Uterus (tissue), 4 donors: Measurements from ENCODE around the gene CWF19L1. TPM values are rescaled to one million over a fixed set of nuclear protein-coding genes. Genes with fewer than 3 reads are reported as not detected.

ENCODE experiments used
- small RNA-seq: library from RNA; depleted of rRNA; stranded (forward); fragments of <200 nt; gene quantifications from one replicate; pipeline ENCODE3, GENCODE V24; 2016
- total RNA-seq, 4 donors: library from RNA; depleted of rRNA in 3 of 4; stranded (reverse); fragments of >200 nt in 3 of 4; gene quantifications; one replicate each; pipeline versions ENCODE4 v1.1.0 to v1.2.4, GENCODE V29; 2014 to 2023
- donor health status: DM: yes; HTN: yes; CAD: no.

CWF19L1 gene
- total RNA-seq, 4 donors from 2014 or later: 4.1 to 42.4 (median 29.3) TPM

Small RNA genes within 50 kb of the gene (small RNA-seq; reads per million reads assigned to genes)
- not detected for gene RNU6-422P
- 47.2 reads per million, percentile 93 among the genes with 10 or more reads in this experiment for gene SNORA12

Other genes with a start within 250 kb of the CWF19L1 start
- gene CPN1, start 185.8 kb downstream of the CWF19L1 start, total RNA-seq: not detected
- gene ERLIN1, start 81.6 kb downstream of the CWF19L1 start, total RNA-seq: 10 to 100 TPM in 3 of 4 donors, 1 to 10 TPM in 1; 2.4 to 44.8 (median 16.7) TPM
- 10 to 100 TPM; 12.3 to 28.7 (median 24.2) TPM for gene CHUK, start 38.0 kb downstream of the CWF19L1 start, total RNA-seq
- 10 to 100 TPM in 2 of 4 donors, 1 to 10 TPM in 1, under 1 TPM in 1; 0.51 to 22.7 (median 13.3) TPM for gene BLOC1S2, start 19.0 kb upstream of the CWF19L1 start, total RNA-seq
- not detected for gene PKD2L1, start 62.6 kb upstream of the CWF19L1 start, total RNA-seq
- 10 to 100 TPM in 1 of 4 donors, 1 to 10 TPM in 2, under 1 TPM in 1; 0.59 to 29.8 (median 6.0) TPM for gene SCD, start 79.6 kb upstream of the CWF19L1 start, total RNA-seq
- under 1 TPM in 1 of 4 donors, not detected in 3; 0.28 TPM for gene WNT8B, start 195.4 kb upstream of the CWF19L1 start, total RNA-seq